Measurements from ENCODE around the gene GPS1.

The GPS1 gene

DNA sequence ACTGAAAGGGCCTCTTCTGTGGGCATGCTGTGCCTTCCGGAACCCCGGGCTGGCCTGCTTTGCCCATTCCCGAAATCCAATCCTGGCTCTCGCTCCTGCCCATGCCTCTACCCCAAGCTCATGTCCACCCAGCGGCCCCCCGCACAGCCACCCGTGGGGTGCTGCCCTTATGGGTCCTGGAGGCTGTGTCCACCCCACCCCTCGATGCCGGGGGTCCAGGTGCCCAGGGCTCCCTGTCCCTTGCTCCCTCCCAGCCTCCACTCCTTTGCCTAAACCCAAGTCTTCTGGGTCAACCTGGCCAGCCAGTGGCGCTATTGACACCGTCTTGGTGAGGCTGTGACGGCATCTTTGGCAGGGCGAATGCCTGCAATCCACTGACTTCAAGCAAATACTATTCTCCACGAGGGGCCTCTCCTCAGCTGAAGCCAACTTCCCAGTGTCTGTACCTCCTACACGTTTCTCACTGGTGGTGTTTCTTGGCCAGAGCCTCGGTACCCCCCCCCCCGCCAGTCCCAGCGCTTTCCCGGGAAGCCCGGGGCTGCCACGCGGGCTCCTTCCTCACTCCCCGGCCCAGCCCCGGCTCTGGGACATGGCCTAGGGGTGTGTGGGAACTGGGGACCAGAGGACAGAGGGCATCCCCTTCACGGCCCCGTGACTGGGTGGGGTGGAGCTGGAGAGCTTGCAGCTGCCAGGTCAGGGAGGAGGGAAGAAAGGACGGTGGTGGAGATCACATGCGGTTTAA lies 26.1 kb downstream of the GPS1 start:
- no peak for TF ChIP-seq CTCF (IDR thresholded peaks at IDR 0.05; ENCODE audit: low read length)
- TF ChIP-seq EZH2 (IDR thresholded peaks at IDR 0.05; ENCODE audit: borderline replicate concordance, low read length): no peak
- H3K4me2 ChIP-seq (ENCODE audit: low read length): no peak overlapping the region
- H3K9me3 ChIP-seq (ENCODE audit: low read length): no peaks in the 10 kb centered on the region
- no peaks in the 10 kb centered on the region for H3K4me1 ChIP-seq (ENCODE audit: insufficient read depth, low read length, severe bottlenecking)
- H3K4me3 ChIP-seq (ENCODE audit: low read depth, low read length, poor library complexity, severe bottlenecking): no peak overlapping the region
- no peaks in the 10 kb centered on the region for H3K79me2 ChIP-seq (ENCODE audit: insufficient read depth, low read length)
- H3K9me2 ChIP-seq (ENCODE audit: low read depth, low read length): no peaks in the 10 kb centered on the region
- peaks cover 3% of the 10 kb centered on the region; the same call in 1 of the 2 replicates for H3F3A ChIP-seq (ENCODE audit: insufficient read depth, low read length)
- H3K27me3 ChIP-seq (ENCODE audit: insufficient read depth, low read length): peaks cover 4% of the 10 kb centered on the region; the same call in 1 of the 2 replicates
- no peak overlapping the region for H2AFZ ChIP-seq (ENCODE audit: low read length)
- no peak overlapping the region for H3K9ac ChIP-seq (ENCODE audit: low read length)
- no peak overlapping the region for H3K27ac ChIP-seq (ENCODE audit: low read depth, low read length, poor library complexity, severe bottlenecking)
- H4K20me1 ChIP-seq (ENCODE audit: insufficient read depth, low read length): no peaks in the 10 kb centered on the region
- peaks cover 60% of the 10 kb centered on the region for H3K36me3 ChIP-seq (ENCODE audit: insufficient read depth, low read length)

DNA sequence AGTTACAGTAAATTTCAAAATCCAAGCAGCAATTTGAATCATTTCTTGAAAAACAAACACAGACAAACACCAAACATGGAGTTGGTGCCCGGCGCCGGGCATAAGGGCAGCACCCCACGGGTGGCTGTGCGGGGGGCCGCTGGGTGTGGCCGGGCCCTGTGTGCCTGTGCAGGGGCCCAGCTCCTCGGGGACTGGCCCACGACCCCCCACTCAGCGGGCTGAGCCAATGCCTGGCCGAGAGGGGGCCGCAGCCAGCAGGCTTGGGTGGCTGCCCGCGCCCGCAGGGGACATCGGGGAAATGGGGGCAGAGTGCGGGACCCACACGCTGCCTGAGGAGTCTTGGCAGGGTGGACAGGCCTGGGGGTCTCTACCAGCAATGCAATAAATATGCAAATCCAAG lies 26.7 kb downstream of the GPS1 start:
- no peaks in the 10 kb centered on the region for H4K20me1 ChIP-seq (ENCODE audit: insufficient read depth, low read length)
- H3F3A ChIP-seq (ENCODE audit: insufficient read depth, low read length): peaks cover 3% of the 10 kb centered on the region; the same call in 1 of the 2 replicates
- H3K9me2 ChIP-seq (ENCODE audit: low read depth, low read length): no peaks in the 10 kb centered on the region
- peaks cover 4% of the 10 kb centered on the region; the same call in 1 of the 2 replicates for H3K27me3 ChIP-seq (ENCODE audit: insufficient read depth, low read length)
- no peak overlapping the region for H3K4me3 ChIP-seq (ENCODE audit: low read depth, low read length, poor library complexity, severe bottlenecking)
- H3K36me3 ChIP-seq (ENCODE audit: insufficient read depth, low read length): peaks cover 66% of the 10 kb centered on the region
- no peaks in the 10 kb centered on the region for H3K4me1 ChIP-seq (ENCODE audit: insufficient read depth, low read length, severe bottlenecking)
- no peak overlapping the region for H3K27ac ChIP-seq (ENCODE audit: low read depth, low read length, poor library complexity, severe bottlenecking)
- H3K9me3 ChIP-seq (ENCODE audit: low read length): no peaks in the 10 kb centered on the region
- H3K9ac ChIP-seq (ENCODE audit: low read length): no peak overlapping the region
- H3K79me2 ChIP-seq (ENCODE audit: insufficient read depth, low read length): no peaks in the 10 kb centered on the region
- TF ChIP-seq CTCF (IDR thresholded peaks at IDR 0.05; ENCODE audit: low read length) (no peak), EZH2 (IDR thresholded peaks at IDR 0.05; ENCODE audit: borderline replicate concordance, low read length) (no peak)
- H3K4me2 ChIP-seq (ENCODE audit: low read length): no peak overlapping the region
- no peak overlapping the region for H2AFZ ChIP-seq (ENCODE audit: low read length)

- Histone ChIP-seq H4K20me1 (ENCODE audit: insufficient read depth, low read length) (no peaks in the 10 kb centered on the region), H3K9ac (ENCODE audit: low read length) (no peak overlapping the region), H3K4me1 (ENCODE audit: insufficient read depth, low read length, severe bottlenecking) (no peaks in the 10 kb centered on the region), H3F3A (ENCODE audit: insufficient read depth, low read length) (peaks cover 3% of the 10 kb centered on the region; the same call in 1 of the 2 replicates), H2AFZ (ENCODE audit: low read length) (no peak overlapping the region), H3K36me3 (ENCODE audit: insufficient read depth, low read length) (peaks cover 73% of the 10 kb centered on the region), H3K27me3 (ENCODE audit: insufficient read depth, low read length) (no peaks in the 10 kb centered on the region), H3K4me2 (ENCODE audit: low read length) (no peak overlapping the region), H3K9me3 (ENCODE audit: low read length) (no peaks in the 10 kb centered on the region), H3K9me2 (ENCODE audit: low read depth, low read length) (no peaks in the 10 kb centered on the region), H3K4me3 (ENCODE audit: low read depth, low read length, poor library complexity, severe bottlenecking) (no peak overlapping the region), H3K27ac (ENCODE audit: low read depth, low read length, poor library complexity, severe bottlenecking) (no peak overlapping the region), H3K79me2 (ENCODE audit: insufficient read depth, low read length) (no peaks in the 10 kb centered on the region)
- no peak for TF ChIP-seq CTCF (IDR thresholded peaks at IDR 0.05; ENCODE audit: low read length)
- no peak for TF ChIP-seq EZH2 (IDR thresholded peaks at IDR 0.05; ENCODE audit: borderline replicate concordance, low read length)
Measured at GRCh38 chr17:82079001-82079677, 27.4 kb downstream of the GPS1 start.
